ENCODE results near the gene MAMDC4. TPM values are rescaled to one million over a fixed set of nuclear protein-coding genes. Genes with fewer than 3 reads are reported as not detected.

Gene MAMDC4
- total and polyA plus RNA-seq, 2 of the 13 experiments (the other 11 are each of a cell fraction or from before 2014, with no cell fraction given) = 6.0 to 6.8 TPM

DNA sequence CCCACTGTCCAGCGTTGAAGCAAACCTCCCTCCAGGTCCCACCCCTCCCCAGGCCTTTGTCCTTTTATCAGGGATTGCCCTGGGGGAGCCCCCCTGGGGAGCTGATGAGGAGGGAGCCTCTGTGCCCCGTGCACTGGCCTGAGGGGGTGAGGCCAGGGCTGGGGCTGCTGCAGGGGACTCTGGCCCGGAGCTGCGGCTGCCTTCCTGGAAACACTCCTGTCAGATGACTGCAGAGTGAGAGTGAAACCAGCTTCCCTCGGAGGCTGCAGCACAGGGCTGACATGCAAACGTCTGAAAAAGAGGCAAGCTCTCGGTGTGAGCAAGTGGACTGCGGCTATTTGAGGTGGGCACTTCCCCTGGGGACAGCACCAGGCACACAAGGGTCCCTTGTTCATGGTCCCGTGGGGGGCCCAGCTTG lies 29.6 kb downstream of the MAMDC4 start (continued):
- TF ChIP-seq ARID4A (CRISPR knock-in tag; IDR thresholded peaks at IDR 0.05; ENCODE audit: borderline replicate concordance) = no peak
- no peak for TF ChIP-seq NAIF1 (CRISPR knock-in tag; IDR thresholded peaks at IDR 0.05; ENCODE audit: borderline replicate concordance)
- no peak for TF ChIP-seq SMC3 (IDR thresholded peaks at IDR 0.05; ENCODE audit: low read length)
- no peak for TF ChIP-seq POLR2G (IDR thresholded peaks at IDR 0.05; ENCODE audit: low read depth, low read length)
- no peak for TF ChIP-seq CBFB (CRISPR knock-in tag; IDR thresholded peaks at IDR 0.05)
- no peak; the same call in 1 of the 2 replicates for TF ChIP-seq SP5 (CRISPR knock-in tag; IDR thresholded peaks at IDR 0.05; ENCODE audit: borderline replicate concordance, low read depth)

DNA sequence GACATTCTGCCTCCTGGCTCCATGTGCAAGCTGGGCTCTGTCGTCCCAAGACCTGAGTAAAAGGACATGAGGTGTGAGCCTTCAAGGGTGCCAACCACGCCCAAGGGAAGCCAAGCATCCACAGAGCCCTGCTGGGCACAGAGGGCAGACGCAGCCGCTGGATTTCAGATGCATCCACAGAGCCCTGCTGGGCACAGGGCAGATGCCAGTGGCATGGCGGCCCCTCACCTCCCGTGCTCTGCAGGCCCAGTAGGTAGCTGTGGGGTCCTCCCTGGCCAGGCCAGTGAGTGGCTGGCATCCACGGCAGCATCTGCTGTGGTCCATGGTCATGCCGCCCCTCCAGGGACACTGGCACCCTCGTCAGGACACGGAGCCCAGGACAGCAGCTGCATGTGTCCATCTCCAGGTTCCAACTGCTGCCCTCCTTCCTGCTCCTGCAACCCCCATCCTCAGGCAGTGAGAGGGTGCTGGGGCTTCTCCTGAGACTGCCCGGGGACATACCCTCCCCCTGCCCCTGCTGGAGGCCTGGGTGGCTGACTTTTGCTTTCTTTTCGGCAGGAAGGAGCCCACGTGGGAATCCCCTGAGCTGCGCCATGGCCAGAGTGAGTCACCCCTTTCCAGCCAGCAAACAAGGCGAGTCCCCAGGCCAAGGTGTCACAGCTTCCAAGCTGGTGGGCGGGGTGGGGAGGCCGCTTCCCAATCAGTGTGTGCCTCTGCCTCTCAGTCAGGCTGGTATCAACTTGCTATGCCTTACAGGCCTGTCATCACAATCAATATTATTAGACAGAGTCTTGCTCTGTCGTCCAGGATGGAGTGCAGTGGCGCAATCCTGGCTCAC lies 30.2 kb downstream of the MAMDC4 start:
- FAIRE-seq (peak; percentile 60), ATAC-seq (peak; percentile 72), DNase-seq (ENCODE audit: low spot score) (peak; percentile 94)
- intact Hi-C loops (cut with micrococcal nuclease; ENCODE audit: unreplicated experiment) = loop anchor here (5.0 to 10.0 kb wide), 2 partner anchors 35 to 98 kb away; partner anchors contain the start of gene PHPT1
- Histone ChIP-seq H3K4me2 (ENCODE audit: low read depth, low read length) (peak overlapping the region; percentile 98), H3K79me2 (ENCODE audit: insufficient read depth, low read length) (peaks cover 8% of the 10 kb centered on the region), H2AFZ (ENCODE audit: low read length) (no peak overlapping the region), H3K27ac (ENCODE audit: extremely low read length, insufficient read depth, low read length) (peak overlapping the region; percentile 60), H4K20me1 (ENCODE audit: insufficient read depth, low read length) (0 out of 2 replicates have a peak, but pooled peaks cover 4% of the 10 kb centered on the region), H3K9me3 (ENCODE audit: low read length) (no peaks in the 10 kb centered on the region), H3K4me3 (replicated peaks in 1 of 3; ENCODE audit: insufficient read depth in 1 of 3, low read depth in 2 of 3, low read length in 3 of 3) (peak overlapping the region; percentile 56 to 82 (median 60)), H3K27me3 (ENCODE audit: control insufficient read depth in 1 of 2, insufficient read depth in 2 of 2, low read length in 2 of 2) (no peaks in the 10 kb centered on the region), H3K36me3 (replicated peaks in 1 of 2; ENCODE audit: control insufficient read depth in 1 of 2, insufficient read depth in 2 of 2, low read length in 2 of 2) (no peaks in the 10 kb centered on the region), H3K4me1 (ENCODE audit: insufficient read depth, low read length) (peaks cover 52% of the 10 kb centered on the region), H3K9ac (ENCODE audit: insufficient read depth, low read depth, low read length) (peak overlapping the region; percentile 63)
- in situ Hi-C loops (cut with HindIII; ENCODE audit: extremely low pct_ligation_motif_present, low pct_unique_long_range_greater_than_20kb) = no loop called here
- ChIA-PET POLR2A (interaction anchor here (0.6 to 7.1 kb wide), 17 partner anchors 13 to 204 kb away, joined by 3 to 45 read pairs (median 5); partner anchors contain the start of genes AJM1, C8G, EDF1 and FBXW5), CTCF (ENCODE audit: low intra/inter-chr PET ratio, low total read pairs) (no interaction called here)
- 0% methylated on average over 2 of the region's 19 CpGs for WGBS (ENCODE audit: low lambda C conversion rate)
- BruUV-seq (replicated peaks) = no TSS peak
- TF ChIP-seq ZNF441 (CRISPR knock-in tag; IDR thresholded peaks at IDR 0.05; ENCODE audit: borderline replicate concordance) (no peak; the same call in 1 of the 2 replicates), NKX3-1 (CRISPR knock-in tag; IDR thresholded peaks at IDR 0.05) (no peak), CHCHD3 (CRISPR knock-in tag; IDR thresholded peaks at IDR 0.05) (no peak), ZNF800 (CRISPR knock-in tag; IDR thresholded peaks at IDR 0.05) (peak; percentile 57; the same call in 1 of the 2 replicates), ZNF850 (CRISPR knock-in tag; conservative IDR thresholded peaks at IDR 0.05) (no peak), MED1 (CRISPR knock-in tag; IDR thresholded peaks at IDR 0.05) (peak; percentile 88), SNRNP70 (IDR thresholded peaks at IDR 0.05; ENCODE audit: low read depth, low read length) (no peak), E2F2 (CRISPR knock-in tag; IDR thresholded peaks at IDR 0.05; ENCODE audit: borderline replicate concordance) (no peak), PHB2 (IDR thresholded peaks at IDR 0.05; ENCODE audit: partially characterized antibody) (no peak)
